Keratinocyte (primary cell): ENCODE results near the gene RMND1. TPM values are rescaled to one million over a fixed set of nuclear protein-coding genes. Genes with fewer than 3 reads are reported as not detected.

Source experiments
- DNase-seq: peaks from one replicate; pipeline ENCODE4 v3.0.0-alpha.2; 2011; ENCODE audit warnings: low read depth, missing footprints, low spot score
- FAIRE-seq: peaks from 2 replicates; lab custom pipeline; 2011; peaks lifted over from hg19 to GRCh38; lab: Jason Lieb, UNC
- H2AFZ ChIP-seq: 2 replicates; pipeline ENCODE4 v1.6.0; 2012; ENCODE audit warnings: low read length, control low read depth, inconsistent platforms; ENCODE audit not compliant: control insufficient read depth
- H3K27ac ChIP-seq: 2 replicates; pipeline ENCODE4 v1.5.1; 2011; ENCODE audit warnings: low read length; ENCODE audit not compliant: control insufficient read depth, insufficient read depth
- H3K27me3 ChIP-seq: 3 replicates; pipeline ENCODE4 v1.6.0; 2011; ENCODE audit warnings: low read length; ENCODE audit not compliant: control insufficient read depth, insufficient read depth; ENCODE audit errors: extremely low read depth
- H3K36me3 ChIP-seq, 2 experiments: 2 replicates in 1 of 2; 3 replicates in 1 of 2; pipeline ENCODE4 v1.5.1; 2011; ENCODE audit warnings: low read length in 2 of 2, mild to moderate bottlenecking in 1 of 2; ENCODE audit not compliant: control insufficient read depth in 2 of 2, insufficient read depth in 2 of 2; ENCODE audit errors: extremely low read depth in 1 of 2
- H3K4me1 ChIP-seq: 3 replicates; pipeline ENCODE4 v1.5.1; 2011; ENCODE audit warnings: low read length; ENCODE audit not compliant: control insufficient read depth, insufficient read depth; ENCODE audit errors: extremely low read depth
- H3K4me2 ChIP-seq: 3 replicates; pipeline ENCODE4 v1.6.0; 2011; ENCODE audit warnings: low read depth, low read length; ENCODE audit not compliant: control insufficient read depth, insufficient read depth; ENCODE audit errors: extremely low read depth
- H3K4me3 ChIP-seq, 3 experiments: fragments of 200-600 bp in 1 of 3; sonication (generic) in 1 of 3; 2 replicates in 2 of 3; 3 replicates in 1 of 3; pipeline ENCODE4 v1.5.1; 2011 to 2016; ENCODE audit warnings: low read length in 3 of 3, mild to moderate bottlenecking in 3 of 3, control low read depth in 2 of 3, inconsistent platforms in 1 of 3, low read depth in 1 of 3, mixed read lengths in 1 of 3, mixed run types in 1 of 3, moderate library complexity in 1 of 3; ENCODE audit not compliant: control insufficient read depth in 2 of 3, insufficient read depth in 2 of 3; ENCODE audit errors: extremely low read depth in 1 of 3
- H3K79me2 ChIP-seq: 2 replicates; pipeline ENCODE4 v1.6.0; 2012; ENCODE audit warnings: low read length; ENCODE audit not compliant: control insufficient read depth, insufficient read depth
- H3K9ac ChIP-seq: 3 replicates; pipeline ENCODE4 v1.6.0; 2011; ENCODE audit warnings: low read length; ENCODE audit not compliant: control insufficient read depth, insufficient read depth; ENCODE audit errors: extremely low read depth
- H3K9me1 ChIP-seq: 3 replicates; pipeline ENCODE4 v1.6.0; 2011; ENCODE audit warnings: low read length; ENCODE audit not compliant: control insufficient read depth, insufficient read depth; ENCODE audit errors: extremely low read depth
- H3K9me3 ChIP-seq: 2 replicates; pipeline ENCODE4 v1.5.1; 2012; ENCODE audit warnings: low read depth, low read length; ENCODE audit not compliant: control insufficient read depth
- H4K20me1 ChIP-seq: 3 replicates; pipeline ENCODE4 v1.6.0; 2011; ENCODE audit warnings: low read length; ENCODE audit not compliant: control insufficient read depth, insufficient read depth; ENCODE audit errors: extremely low read depth
- EZH2 ChIP-seq: IDR thresholded peaks from one replicate; pipeline ENCODE4 v1.6.1; 2012; ENCODE audit warnings: inconsistent platforms, mild to moderate bottlenecking, low read length, moderate library complexity
- dilution Hi-C: fragments of 300-500 bp; cut with MboI; formaldehyde crosslinking; loops from one replicate; pipeline ENCODE4 v1.7.0; 2020; ENCODE audit warnings: low sequenced_read_pairs; ENCODE audit not compliant: extremely low pct_ligation_motif_present
- polyA plus RNA-seq, 5 experiments: library from polyadenylated mRNA; depleted of rRNA in 3 of 5; stranded (reverse) in 3 of 5; stranded (forward) in 1 of 5; unstranded in 1 of 5; fragments of >200 nt; gene quantifications; 1 replicate in 1 of 5; 2 replicates in 3 of 5; 3 replicates in 1 of 5; pipeline versions ENCODE4 v1.2.1 to v1.2.3, GENCODE V29; 2011 to 2012; ENCODE audit warnings: missing spikeins in 2 of 5, low read depth in 1 of 5, low replicate concordance in 1 of 5
- TF ChIP-seq, protein P1 (sequence below), 3 experiments: IDR thresholded peaks in 1 of 3; conservative IDR thresholded peaks in 1 of 3; optimal IDR thresholded peaks in 1 of 3; 2 replicates in 2 of 3; 3 replicates in 1 of 3; pipeline versions ENCODE3 to v1.5.1; 2011; ENCODE audit warnings: low read length in 3 of 3, mild to moderate bottlenecking in 3 of 3, moderate library complexity in 2 of 3, control low read depth in 1 of 3, inconsistent platforms in 1 of 3; ENCODE audit not compliant: insufficient read depth in 2 of 3; ENCODE audit errors: extremely low read depth in 1 of 3

Gene RMND1
- polyA plus RNA-seq, 1 donor (not counting 4 experiments of a cell fraction or from before 2014, with no cell fraction given): 23.1 TPM

DNA sequence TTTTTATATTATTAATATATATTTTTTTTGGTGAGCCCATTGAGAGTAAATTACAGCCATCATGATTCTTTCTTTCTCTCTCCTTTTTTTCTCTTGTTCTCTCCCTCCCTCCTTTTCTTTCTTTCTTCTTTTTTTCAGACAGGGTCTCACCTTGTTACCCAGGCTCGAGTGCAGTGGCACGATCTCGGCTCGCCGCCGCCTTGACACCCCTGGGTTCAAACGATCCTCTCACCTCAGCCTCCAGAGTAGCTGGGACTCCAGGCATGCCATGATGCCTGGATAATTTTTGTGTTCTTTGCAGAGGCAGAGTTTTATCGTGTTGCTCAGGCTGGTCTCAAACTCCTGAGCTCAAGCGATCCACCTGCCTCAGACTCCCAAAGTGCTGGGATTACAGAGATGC, 43.5 kb upstream of the RMND1 start:
- DNase-seq (no peak), FAIRE-seq (no peak)
- H2AFZ ChIP-seq: no peak overlapping the region
- H3K9ac ChIP-seq: no peak overlapping the region
- no peaks in the 10 kb centered on the region for H4K20me1 ChIP-seq
- H3K4me2 ChIP-seq: no peak overlapping the region
- peaks cover 18% of the 10 kb centered on the region for H3K27me3 ChIP-seq
- no peak for TF ChIP-seq EZH2
- TF ChIP-seq, protein P1, sequence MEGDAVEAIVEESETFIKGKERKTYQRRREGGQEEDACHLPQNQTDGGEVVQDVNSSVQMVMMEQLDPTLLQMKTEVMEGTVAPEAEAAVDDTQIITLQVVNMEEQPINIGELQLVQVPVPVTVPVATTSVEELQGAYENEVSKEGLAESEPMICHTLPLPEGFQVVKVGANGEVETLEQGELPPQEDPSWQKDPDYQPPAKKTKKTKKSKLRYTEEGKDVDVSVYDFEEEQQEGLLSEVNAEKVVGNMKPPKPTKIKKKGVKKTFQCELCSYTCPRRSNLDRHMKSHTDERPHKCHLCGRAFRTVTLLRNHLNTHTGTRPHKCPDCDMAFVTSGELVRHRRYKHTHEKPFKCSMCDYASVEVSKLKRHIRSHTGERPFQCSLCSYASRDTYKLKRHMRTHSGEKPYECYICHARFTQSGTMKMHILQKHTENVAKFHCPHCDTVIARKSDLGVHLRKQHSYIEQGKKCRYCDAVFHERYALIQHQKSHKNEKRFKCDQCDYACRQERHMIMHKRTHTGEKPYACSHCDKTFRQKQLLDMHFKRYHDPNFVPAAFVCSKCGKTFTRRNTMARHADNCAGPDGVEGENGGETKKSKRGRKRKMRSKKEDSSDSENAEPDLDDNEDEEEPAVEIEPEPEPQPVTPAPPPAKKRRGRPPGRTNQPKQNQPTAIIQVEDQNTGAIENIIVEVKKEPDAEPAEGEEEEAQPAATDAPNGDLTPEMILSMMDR (optimal IDR thresholded peaks at IDR 0.05 in 1 of 3, IDR thresholded peaks at IDR 0.05 in 1 of 3, conservative IDR thresholded peaks at IDR 0.05 in 1 of 3; ENCODE audit: extremely low read depth in 1 of 3, insufficient read depth in 2 of 3, low read length in 3 of 3): no peak
- dilution Hi-C loops: no loop called here
- H3K27ac ChIP-seq: no peak overlapping the region
- H3K9me1 ChIP-seq: no peaks in the 10 kb centered on the region
- H3K36me3 ChIP-seq: no peaks in the 10 kb centered on the region
- H3K9me3 ChIP-seq: no peaks in the 10 kb centered on the region
- peaks cover 2% of the 10 kb centered on the region for H3K4me1 ChIP-seq
- no peaks in the 10 kb centered on the region for H3K79me2 ChIP-seq
- no peak overlapping the region for H3K4me3 ChIP-seq

DNA sequence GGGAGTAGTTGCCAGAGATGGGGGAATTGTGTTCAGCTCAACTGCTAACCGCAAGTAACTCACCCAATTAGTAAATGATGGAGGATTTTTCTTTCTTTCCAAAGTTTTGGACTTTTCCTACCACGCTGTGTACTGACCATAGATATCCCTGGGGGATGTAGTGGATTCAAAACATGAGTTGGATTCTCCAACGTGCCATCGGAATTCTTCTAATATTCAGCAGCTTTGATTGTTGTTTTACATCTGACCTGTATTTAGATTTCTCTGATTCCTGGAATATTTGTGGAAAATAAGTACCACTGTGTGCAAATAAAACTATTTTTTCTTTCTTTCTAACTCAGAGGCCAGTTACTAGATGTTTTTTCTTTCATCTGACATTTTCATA, 43.0 kb upstream of the RMND1 start:
- no peak for TF ChIP-seq EZH2
- TF ChIP-seq, protein P1 (optimal IDR thresholded peaks at IDR 0.05 in 1 of 3, IDR thresholded peaks at IDR 0.05 in 1 of 3, conservative IDR thresholded peaks at IDR 0.05 in 1 of 3; ENCODE audit: extremely low read depth in 1 of 3, insufficient read depth in 2 of 3, low read length in 3 of 3): no peak
- H2AFZ ChIP-seq: peak overlapping the region; percentile 83
- dilution Hi-C loops: no loop called here
- H3K9me3 ChIP-seq: no peaks in the 10 kb centered on the region
- H3K36me3 ChIP-seq: no peaks in the 10 kb centered on the region
- peaks cover 18% of the 10 kb centered on the region for H3K27me3 ChIP-seq
- H3K79me2 ChIP-seq: no peaks in the 10 kb centered on the region
- no peak overlapping the region for H3K27ac ChIP-seq
- H3K4me2 ChIP-seq: peak overlapping the region; percentile 96
- H3K4me1 ChIP-seq: peaks cover 2% of the 10 kb centered on the region
- H3K9me1 ChIP-seq: no peaks in the 10 kb centered on the region
- FAIRE-seq (no peak), DNase-seq (no peak)
- H3K4me3 ChIP-seq: peak overlapping the region; percentile 46 to 85 (median 68)
- H3K9ac ChIP-seq: peak overlapping the region; percentile 53
- H4K20me1 ChIP-seq: no peaks in the 10 kb centered on the region
